GM10248 (cell line): ENCODE measurements around the gene C6orf118.

ENCODE experiments used
- CTCF ChIA-PET: fragments of 300-600 bp; sonication (Branson Sonifier 250); formaldehyde crosslinking; extraction: SDS; loops from one replicate; lab custom pipeline; 2021; ENCODE audit warnings: antibody characterized with exemption; lab: Yijun Ruan, JAX
- POLR2A ChIA-PET: fragments of 350-650 bp; sonication (Branson Sonifier 250); formaldehyde crosslinking; extraction: SDS; loops from one replicate; lab custom pipeline; 2020; ENCODE audit warnings: antibody characterized with exemption; lab: Yijun Ruan, JAX
- DNase-seq: peaks from one replicate; pipeline ENCODE4 v3.0.0; 2012; ENCODE audit errors: extremely low spot score
- CTCF ChIP-seq: IDR thresholded peaks from 2 replicates; pipeline ENCODE4 v1.5.1; 2012; ENCODE audit warnings: mild to moderate bottlenecking, low read depth; ENCODE audit errors: extremely low read depth, missing control alignments, control extremely low read depth

C6orf118 gene

GRCh38 chr6:165232731-165233488 lies 76.5 kb downstream of the C6orf118 start:
- TF ChIP-seq CTCF, result no peak
- DNase-seq, result no peak
- CTCF ChIA-PET, result no interaction called here
- POLR2A ChIA-PET, result no interaction called here

GRCh38 chr6:165231581-165232561 lies 77.5 kb downstream of the C6orf118 start:
- POLR2A ChIA-PET, result no interaction called here
- CTCF ChIA-PET, result no interaction called here
- no peak for TF ChIP-seq CTCF
- DNase-seq, result no peak

- CTCF ChIA-PET, result no interaction called here
- POLR2A ChIA-PET, result no interaction called here
- TF ChIP-seq CTCF, result no peak
- DNase-seq, result no peak
These were observed 78.2 kb downstream of the C6orf118 start for GRCh38 chr6:165231177-165231576.
